GM21529 (cell line): Measurements from ENCODE around the gene PDLIM5.

ENCODE experiments used
- ATAC-seq: cut with Tn5 transposase; IDR thresholded peaks from one replicate; pipeline ENCODE4 v1.9.1; 2021; ENCODE audit not compliant: unreplicated experiment

PDLIM5 gene

DNA sequence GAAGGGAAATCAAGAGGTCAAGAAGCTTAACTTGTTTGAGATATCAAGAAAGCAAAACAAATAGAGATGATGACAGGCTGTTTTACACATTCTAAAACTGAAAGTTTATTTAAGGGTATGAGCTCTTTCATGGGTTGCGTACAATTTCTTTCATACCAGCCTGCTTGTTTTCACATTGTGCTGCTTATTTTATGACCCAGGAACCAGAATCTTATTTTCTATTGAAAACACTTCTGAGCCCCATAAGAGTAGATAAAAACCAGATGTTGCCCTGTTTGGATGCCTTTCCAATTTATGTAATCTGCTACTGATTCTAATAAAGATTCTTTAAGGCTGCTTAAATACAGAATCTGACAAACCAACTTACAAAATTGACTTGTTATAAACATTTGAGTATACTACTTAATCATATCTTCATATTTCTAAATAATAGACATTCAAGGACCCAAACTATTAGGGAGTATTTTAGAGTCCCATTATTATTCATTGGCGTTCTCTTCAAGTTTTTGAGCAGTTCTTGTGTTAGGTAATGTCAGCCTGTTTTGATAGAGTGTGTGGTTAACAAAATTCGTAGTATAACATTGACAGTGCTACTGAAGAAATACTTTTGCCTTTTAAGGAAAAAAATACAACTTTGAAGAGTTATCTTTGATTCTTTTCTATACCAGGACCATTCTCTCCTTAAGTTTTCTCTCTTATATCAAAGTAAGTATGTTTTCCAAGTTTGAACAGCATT, 74.4 kb downstream of the PDLIM5 start:
- peak; percentile 72 for ATAC-seq

DNA sequence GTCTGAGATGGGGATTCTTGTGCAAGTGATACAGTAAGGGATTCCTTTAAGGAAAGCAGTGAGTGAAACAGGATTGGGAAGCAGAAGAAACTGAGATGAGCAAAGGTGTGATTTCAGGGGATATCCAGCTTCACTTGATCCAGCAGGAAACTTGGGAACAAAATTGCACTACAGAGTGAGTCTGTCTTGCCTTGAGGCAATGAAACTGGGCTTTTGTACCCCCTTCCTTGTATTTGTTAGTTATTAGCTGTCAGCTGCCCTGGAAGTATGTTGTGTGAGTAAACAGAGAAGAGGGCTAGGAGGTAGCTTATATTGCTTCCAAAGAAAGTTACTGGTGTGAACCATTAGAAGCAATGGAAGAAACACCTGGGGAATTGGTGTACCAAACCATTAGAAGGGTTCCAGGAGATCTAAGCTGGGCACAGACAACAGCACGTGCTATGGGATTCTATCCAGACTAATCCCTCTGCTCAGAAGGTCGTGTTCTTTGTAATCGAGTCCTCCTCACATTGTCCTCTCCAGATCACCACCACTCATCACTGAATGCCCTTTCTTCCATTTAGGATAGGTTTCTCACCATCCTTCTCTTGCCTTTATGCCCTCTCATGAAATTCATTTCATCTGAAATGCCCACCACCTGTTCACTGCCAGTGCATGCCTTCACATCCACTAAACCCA, 76.0 kb downstream of the PDLIM5 start:
- no peak for ATAC-seq

DNA sequence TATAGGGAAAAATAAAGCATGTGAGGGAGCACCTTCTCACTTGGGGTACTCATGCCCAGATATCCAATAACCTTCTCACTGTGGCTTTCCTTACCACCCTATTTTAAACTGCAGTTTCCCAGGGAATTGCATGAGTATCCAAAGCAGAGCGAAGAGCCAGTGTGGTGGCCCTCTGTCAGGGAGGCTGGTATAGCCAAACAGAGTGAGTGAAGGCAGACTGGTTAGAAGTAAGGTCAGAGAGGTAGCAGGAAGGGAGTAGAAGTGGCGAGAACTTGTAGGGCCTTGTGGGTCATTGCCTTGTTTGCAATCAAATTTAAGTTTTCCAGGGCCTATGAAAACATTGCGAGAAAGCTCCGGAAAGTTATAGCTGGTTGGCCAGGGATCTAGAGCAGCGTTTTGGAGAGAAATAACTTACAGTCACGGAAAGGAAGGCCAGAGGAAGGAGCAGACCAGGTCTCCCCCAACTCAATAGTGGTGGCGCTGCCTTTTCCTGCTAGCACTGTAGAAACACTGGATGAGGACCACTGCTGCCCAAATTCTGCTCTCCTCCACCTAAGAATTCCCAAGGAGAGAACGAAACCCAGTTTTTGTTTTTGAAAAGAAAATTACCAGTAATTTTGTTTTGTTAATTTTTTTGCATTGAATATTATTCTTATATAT, 77.2 kb downstream of the PDLIM5 start:
- no peak for ATAC-seq

DNA sequence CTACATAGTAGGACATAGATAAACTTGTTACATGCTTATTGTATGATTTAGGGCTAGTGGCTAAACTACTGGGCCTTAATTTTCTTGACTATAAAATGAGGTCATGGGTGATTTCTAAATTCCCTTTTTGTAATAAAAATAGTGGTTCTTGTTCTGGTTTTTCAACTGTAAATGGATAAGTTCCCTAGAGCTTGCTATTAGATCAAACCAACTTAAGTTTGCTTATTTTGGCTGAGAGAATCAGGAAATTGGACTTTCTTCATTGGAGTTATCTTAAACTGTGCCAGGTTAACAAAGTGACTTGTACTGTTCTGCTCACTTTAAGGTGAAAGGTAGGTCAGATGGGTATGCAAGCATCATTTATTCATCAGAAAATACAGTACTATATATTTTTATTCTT, 78.3 kb downstream of the PDLIM5 start:
- ATAC-seq, result no peak

DNA sequence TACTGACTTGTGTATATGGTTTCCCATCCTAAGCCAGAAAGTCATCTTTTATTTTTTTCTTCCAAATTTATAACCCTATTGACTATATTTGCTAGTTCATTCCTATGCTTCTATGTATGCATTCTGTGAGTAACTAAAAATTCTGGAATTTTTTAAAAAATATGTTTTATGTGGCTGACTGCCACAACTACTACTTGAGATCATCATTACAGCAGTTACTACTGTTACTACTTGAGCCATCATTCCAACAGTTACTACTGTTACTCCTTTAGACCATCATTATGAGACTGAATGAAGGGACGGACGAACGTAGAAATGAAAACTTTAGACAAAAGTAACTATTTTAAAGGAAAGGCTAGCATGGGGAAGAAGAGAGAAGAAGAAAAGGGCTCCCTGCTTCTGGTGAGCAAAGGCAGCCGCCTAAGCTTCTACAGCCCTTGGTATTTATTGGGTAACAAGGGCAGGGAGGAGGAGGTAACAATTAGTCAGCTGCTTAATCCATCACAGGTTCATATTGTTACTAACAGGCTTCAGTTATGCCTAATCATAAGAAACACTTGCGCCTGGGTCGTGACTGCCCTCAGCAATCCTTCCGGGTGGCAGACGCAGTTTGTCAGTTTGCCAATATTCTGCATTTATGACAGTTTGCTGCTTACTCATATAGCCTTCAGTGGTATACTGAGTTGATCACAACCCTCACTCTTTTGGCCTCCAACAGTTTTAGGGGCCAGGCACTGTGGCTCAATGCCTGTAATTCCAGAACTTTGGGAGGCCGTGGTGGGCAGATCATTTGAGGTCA, 80.4 kb downstream of the PDLIM5 start:
- ATAC-seq, result no peak

DNA sequence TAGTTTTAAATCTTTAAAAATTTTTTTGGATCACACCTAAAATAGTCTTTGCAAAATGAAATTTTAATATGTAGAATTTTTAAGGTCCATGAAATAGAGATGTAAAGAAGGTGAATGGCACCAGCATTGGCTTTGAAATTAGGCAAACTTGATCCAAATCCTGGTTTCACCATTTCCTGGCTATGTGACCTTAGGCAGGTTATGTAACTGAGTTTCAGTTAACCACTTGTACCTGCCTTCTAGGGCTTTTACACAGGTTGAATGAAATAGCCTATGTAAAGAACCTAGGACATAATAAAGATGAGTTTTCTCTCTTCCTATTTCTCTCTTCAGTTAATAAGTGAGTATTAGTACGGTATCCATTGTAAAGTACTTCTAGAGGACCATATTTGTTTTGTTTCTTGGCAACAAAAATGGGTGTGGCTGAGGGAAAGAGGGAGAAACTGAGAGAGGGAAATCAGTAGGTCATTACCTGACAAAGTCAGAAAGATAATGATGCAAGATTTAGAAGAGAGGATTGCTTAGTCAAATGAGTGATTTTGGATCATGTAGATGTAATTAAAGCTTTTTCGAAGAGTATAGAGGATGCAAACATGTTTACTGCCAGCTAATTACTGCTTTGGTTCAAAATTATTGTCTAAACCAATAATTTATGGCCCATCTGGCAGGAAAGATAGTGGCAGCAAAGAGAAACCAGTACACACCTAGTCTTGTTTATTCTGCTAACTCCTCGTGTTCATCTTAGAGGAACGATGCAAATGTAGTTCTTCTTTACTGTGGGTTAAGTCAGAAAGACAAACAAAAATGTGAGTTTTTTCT, 81.9 kb downstream of the PDLIM5 start:
- peak; percentile 34 for ATAC-seq

DNA sequence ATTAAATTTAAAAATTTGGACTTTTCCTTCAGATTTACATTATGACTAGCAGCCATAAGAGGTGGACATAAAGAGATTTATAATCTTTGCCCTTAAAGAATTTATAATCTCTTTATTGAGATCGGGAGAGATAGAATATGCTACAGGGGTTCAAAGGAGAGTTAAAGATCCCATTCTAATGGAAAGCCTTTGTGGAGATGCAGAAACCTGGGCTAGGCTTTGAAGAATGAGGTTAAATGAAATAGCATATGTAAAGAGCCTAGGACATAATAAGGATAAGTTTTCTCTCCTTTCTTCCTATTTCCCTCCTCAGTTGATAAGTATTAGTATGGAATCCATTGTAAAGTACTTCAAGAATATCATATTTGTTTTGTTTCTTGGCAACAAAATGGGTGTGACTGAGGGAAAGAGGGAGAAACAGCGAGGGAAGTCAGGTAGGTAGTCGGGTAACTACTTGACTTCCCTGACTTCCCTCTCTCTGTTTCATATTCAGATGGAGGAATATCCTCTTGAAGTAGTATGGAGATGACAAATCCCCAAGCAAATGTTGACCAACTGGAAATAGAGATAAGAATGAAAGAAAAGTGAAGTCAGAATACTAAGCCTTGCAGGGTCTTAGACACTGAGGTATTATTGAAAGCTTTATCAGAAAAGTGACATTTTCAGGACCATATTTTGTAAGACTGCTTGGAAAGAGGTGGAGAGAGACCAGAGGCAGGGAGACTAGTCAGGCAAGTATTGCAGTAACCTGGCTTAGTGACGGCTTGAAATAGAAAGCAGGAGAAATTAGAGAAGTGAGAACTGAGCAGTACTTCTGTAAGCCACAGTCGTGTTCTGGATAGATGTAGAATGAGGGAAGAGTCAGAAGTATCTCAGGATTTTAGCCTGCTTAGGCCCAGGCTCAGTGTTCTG, 82.9 kb downstream of the PDLIM5 start:
- ATAC-seq, result peak; percentile 91

DNA sequence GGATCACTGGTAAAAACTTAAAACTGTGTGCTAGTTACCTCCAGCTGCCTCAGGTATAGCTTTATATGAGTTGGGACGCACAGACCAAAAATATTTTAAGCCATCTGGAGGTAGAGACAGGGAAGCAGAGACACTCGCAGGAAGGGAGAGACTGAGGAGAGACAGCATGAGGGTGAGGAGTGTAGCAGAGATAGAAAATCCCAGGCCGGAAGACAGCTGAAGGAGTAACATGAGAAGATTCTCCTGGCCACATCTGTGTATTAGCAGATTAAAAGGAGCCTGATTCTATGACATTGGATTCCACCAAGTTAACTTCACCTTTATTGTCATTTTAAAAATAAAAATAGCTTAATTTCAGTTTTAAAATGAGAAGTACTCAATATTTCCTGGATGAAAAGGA, 84.3 kb downstream of the PDLIM5 start:
- no peak for ATAC-seq

DNA sequence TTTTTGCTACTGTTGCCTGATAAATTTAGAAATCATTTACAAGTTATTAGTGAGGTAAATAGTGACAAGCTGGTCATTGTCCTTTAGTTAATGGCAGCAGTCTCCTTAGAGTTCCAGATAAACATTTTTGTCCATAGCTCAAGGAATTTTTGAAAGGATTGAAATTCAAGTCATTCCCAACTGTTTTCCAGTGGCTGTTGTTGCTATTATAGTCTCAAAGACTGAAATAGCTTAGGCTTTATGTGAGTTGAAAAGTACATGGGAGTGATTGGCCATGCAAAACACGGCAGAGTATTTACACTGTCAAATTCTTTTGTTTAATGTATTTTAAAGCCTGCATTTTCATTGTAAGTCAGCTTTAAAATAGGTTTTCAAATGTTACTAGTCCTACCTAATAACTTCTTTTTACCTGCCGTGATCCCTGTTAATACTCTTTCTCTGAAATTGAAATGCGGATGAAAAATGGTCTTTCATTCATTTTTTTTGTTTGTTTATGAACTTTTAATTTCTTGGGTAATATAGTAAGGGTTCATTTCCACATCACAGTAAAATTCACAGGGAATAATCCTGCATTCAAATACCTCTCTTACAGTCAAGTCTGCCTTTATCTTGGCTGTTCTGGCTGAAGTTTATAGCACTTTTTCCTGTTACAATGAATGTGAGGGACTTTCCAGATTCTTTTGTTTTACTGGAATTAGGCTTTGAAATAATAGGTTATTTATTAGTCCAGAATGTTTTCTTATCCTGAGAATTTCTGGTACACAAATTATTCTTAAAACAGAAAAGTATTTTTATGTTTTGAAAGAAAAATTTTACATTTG, 85.1 kb downstream of the PDLIM5 start:
- no peak for ATAC-seq

DNA sequence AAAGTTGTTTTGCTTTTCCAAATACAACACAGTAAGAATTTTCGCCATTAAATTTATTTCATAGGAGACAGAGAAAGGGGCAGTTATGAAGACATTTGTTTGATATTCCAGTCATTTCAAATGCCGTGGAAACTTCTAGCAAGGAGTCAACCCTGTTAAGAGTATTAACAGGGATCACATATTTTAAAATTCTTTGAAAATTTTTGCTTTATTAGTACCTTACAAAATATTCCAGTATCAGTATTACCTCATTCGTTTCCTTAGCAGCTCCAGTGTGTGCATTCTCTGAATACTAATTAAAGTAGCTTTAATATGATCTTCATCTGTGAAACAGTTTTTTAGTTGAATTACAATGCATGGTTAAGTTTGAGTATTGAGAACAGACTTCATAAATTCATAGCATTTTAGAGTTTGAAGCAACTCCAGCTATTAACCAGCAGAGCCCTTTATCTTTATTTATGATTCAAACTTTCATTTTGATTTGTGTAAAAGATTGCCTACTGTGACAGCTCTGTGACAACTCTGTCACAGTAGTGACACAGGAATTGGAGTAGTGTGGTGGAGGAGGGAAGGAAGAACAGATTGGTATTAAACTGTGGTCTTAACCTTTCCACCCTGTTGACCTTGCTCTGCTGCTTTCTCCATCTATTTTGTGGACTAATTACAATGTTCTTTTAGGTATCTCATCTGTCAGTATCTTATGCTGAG, 86.3 kb downstream of the PDLIM5 start:
- no peak for ATAC-seq

DNA sequence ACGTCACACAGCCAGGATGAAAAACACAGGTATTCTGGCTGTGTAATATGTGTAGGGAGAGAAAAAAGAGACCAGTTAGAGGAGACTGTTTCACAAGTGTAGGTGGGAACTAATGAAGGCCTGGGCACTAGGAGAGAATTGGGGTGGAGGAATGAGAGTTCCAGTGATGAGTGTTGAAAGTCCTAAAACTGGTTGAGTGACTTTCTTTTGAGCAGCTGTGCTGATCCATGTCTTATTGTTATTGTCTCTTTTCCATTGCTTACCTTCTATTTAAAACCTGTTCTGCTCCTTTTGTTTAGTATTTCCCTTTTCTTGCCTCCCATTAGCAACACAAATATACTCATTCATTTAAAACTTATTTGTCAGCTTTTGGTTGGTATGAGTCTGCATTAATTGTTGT, 88.7 kb downstream of the PDLIM5 start:
- no peak for ATAC-seq

DNA sequence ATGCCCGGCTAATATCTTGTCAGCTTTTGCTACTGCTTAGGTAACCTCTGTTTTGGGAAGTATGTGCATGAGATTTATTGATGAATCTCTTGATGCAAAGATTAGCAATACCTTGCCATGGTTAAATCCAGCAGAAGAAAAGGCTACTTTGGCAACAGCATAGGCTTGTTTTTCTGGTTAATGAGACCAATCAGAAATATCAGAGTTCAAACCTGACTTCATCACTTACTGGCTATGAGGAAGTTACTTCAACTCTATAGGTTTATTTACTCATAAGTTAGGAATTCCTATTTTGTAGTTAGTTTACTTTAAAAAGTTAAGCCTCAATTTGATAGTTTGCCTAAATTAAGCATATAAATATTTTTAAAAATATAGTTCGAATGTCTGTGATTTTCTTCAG, 93.1 kb downstream of the PDLIM5 start:
- ATAC-seq, result no peak

DNA sequence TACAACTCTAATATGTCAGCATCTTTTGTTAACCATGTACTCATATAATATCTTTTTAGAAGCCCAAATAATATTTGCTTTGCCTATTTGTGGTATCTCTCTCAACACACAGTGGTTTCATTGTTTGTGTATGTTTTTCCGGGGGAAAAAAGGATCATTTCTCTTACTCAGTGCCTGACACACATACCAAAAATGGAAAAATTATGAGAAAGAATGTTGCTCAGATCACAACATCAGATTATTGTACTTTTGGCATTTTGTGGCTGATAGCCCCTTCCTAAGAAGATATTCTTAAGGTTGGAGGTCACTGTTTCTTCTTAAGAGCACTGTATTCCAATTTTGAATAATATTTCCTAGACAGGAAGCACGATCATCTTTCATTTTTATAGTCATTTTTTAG, 93.6 kb downstream of the PDLIM5 start:
- no peak for ATAC-seq

DNA sequence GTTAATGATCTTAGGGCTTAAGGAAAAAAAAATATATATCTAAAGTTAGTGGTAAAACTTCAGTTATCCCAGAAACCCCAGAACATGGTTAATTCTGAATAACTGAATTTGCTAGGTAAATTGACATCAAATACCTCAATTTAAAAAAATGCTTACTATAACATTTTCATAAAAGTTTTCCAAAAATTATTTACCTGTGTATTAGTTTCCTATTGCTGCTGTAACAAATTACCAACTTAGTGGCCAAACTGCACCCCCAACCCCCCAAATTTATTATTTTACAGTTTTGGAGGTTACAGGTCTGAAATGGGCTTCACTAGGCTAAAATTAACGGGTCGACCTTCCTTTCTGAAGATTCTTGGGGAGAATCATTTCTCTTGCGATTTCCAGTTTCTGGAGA, 95.2 kb downstream of the PDLIM5 start:
- ATAC-seq, result no peak

DNA sequence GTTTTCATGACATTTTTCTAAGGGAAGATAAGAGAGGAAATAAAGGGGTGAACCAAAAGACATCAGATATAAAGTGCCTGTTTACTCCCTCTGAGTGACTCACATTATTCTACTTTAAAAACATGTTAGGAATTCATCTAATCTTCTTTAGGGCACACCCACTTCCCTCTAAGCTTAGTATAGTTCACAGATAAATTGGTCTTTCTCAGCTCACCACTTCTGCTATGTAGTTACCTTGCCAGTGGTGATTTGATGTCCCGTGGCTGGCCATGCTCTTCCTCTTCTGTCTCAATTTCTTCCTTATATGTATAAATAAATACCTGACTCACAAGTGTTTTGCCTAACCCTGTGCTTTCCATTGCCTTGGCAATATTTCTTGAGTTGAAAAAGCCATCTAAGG, 96.8 kb downstream of the PDLIM5 start:
- ATAC-seq, result no peak

DNA sequence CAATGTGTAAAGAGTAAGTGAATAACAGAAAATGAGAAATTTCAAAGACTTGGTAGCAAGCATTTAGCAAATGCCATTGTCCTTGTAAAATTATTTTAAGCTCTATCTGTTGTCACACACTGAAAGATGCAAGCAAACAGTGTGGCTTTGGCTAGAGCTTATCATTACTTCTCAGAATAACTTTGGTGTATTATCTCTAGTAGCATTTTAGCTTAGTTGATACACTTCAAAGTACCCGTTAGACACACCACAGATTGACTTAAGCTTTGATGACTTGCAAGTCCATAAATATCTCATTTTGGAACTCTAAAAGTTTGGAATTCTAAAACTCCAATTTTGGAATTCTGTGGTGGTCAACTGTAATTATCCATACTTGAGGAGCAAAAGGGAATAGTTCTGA, 98.6 kb downstream of the PDLIM5 start:
- ATAC-seq, result no peak

DNA sequence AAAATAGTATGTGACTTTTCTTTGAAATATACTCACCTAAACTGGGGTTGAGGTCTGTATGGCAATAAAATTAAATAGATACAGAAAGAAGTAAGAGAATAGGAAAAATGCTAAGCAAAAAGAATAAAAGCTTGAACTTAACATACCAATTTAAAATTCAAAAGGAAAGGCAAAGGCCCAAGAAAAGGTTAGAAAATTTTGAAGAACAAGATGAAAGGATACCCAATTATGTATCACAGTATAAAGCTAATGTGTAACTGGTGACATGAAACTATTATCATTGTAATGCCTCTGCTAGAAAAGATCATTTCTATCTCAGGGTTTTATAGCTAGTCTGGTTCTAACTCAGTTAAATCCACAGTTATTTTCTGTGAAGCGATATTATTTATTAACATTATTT, 99.1 kb downstream of the PDLIM5 start:
- no peak for ATAC-seq
